Measurements from ENCODE around the gene CYP2R1.

Gene CYP2R1

GRCh38 chr11:14892036-14892556 is at the start of gene CYP2R1:
Gene CYP2R1 (minus strand): TSS chr11:14892231. CDS start chr11:14892205, 26 bp downstream.
- peak within 1 kb of the TSS; percentile 93 for H3K4me3 Mint-ChIP-seq
- H3K9me3 Mint-ChIP-seq = no peaks in the 10 kb centered on the region
- ATAC-seq (peak; percentile 91), DNase-seq (ENCODE audit: low spot score in 2 of 2) (peak; percentile 82 to 95)
- H3K4me1 Mint-ChIP-seq = peaks cover 47% of the 10 kb centered on the region
- H3K27ac Mint-ChIP-seq = peak within 1 kb of the TSS; percentile 99
- peaks cover 13% of the 10 kb centered on the region for H3K36me3 Mint-ChIP-seq

- Mint-ChIP-seq H3K4me3 (no peak overlapping the region), H3K4me1 (no peaks in the 10 kb centered on the region), H3K27ac (no peak overlapping the region), H3K36me3 (no peaks in the 10 kb centered on the region), H3K9me3 (no peaks in the 10 kb centered on the region)
- DNase-seq (ENCODE audit: low spot score in 2 of 2) (no peak), ATAC-seq (no peak)
Measured at GRCh38 chr11:14938936-14939335, 46.9 kb upstream of the CYP2R1 start.

GRCh38 chr11:14934641-14935351 is 42.8 kb upstream of the CYP2R1 start:
- H3K36me3 Mint-ChIP-seq = no peaks in the 10 kb centered on the region
- no peak overlapping the region for H3K27ac Mint-ChIP-seq
- H3K4me1 Mint-ChIP-seq = no peaks in the 10 kb centered on the region
- no peaks in the 10 kb centered on the region for H3K9me3 Mint-ChIP-seq
- no peak for ATAC-seq
- H3K4me3 Mint-ChIP-seq = no peak overlapping the region
- DNase-seq (ENCODE audit: low spot score in 2 of 2) = no peak

- peak; percentile 46 for ATAC-seq
- no peak for DNase-seq (ENCODE audit: low spot score in 2 of 2)
- H3K36me3 Mint-ChIP-seq = no peaks in the 10 kb centered on the region
- no peak overlapping the region for H3K27ac Mint-ChIP-seq
- H3K4me1 Mint-ChIP-seq = no peaks in the 10 kb centered on the region
- no peak overlapping the region for H3K4me3 Mint-ChIP-seq
- peaks cover 3% of the 10 kb centered on the region for H3K9me3 Mint-ChIP-seq
Measured at GRCh38 chr11:14932447-14932846, 40.4 kb upstream of the CYP2R1 start.

GRCh38 chr11:14930369-14930768 is 38.3 kb upstream of the CYP2R1 start:
- no peak for DNase-seq (ENCODE audit: low spot score in 2 of 2)
- no peak overlapping the region for H3K4me3 Mint-ChIP-seq
- H3K36me3 Mint-ChIP-seq = no peaks in the 10 kb centered on the region
- no peak for ATAC-seq
- no peaks in the 10 kb centered on the region for H3K4me1 Mint-ChIP-seq
- H3K27ac Mint-ChIP-seq = no peak overlapping the region
- H3K9me3 Mint-ChIP-seq = peaks cover 3% of the 10 kb centered on the region

- ATAC-seq (no peak), DNase-seq (ENCODE audit: low spot score in 2 of 2) (no peak)
- no peaks in the 10 kb centered on the region for H3K4me1 Mint-ChIP-seq
- no peak overlapping the region for H3K27ac Mint-ChIP-seq
- H3K36me3 Mint-ChIP-seq = no peaks in the 10 kb centered on the region
- peaks cover 3% of the 10 kb centered on the region for H3K9me3 Mint-ChIP-seq
- H3K4me3 Mint-ChIP-seq = no peak overlapping the region
Measured at GRCh38 chr11:14927146-14927545, 35.1 kb upstream of the CYP2R1 start.

- Mint-ChIP-seq H3K36me3 (no peaks in the 10 kb centered on the region), H3K4me1 (no peaks in the 10 kb centered on the region), H3K4me3 (no peak overlapping the region), H3K9me3 (peaks cover 3% of the 10 kb centered on the region), H3K27ac (no peak overlapping the region)
- no peak for DNase-seq (ENCODE audit: low spot score in 2 of 2)
- ATAC-seq = no peak
Measured at GRCh38 chr11:14924318-14924717, 32.3 kb upstream of the CYP2R1 start.

- H3K4me1 Mint-ChIP-seq = no peaks in the 10 kb centered on the region
- H3K36me3 Mint-ChIP-seq = peaks cover 4% of the 10 kb centered on the region
- no peaks in the 10 kb centered on the region for H3K9me3 Mint-ChIP-seq
- no peak overlapping the region for H3K4me3 Mint-ChIP-seq
- no peak overlapping the region for H3K27ac Mint-ChIP-seq
- ATAC-seq (no peak), DNase-seq (ENCODE audit: low spot score in 2 of 2) (no peak)
Measured at GRCh38 chr11:14916403-14916802, 24.4 kb upstream of the CYP2R1 start.

GRCh38 chr11:14914536-14914935 is 22.5 kb upstream of the CYP2R1 start:
- Mint-ChIP-seq H3K36me3 (peaks cover 4% of the 10 kb centered on the region), H3K4me1 (no peaks in the 10 kb centered on the region), H3K4me3 (no peak overlapping the region), H3K27ac (no peak overlapping the region), H3K9me3 (no peaks in the 10 kb centered on the region)
- no peak for ATAC-seq
- DNase-seq (ENCODE audit: low spot score in 2 of 2) = no peak

GRCh38 chr11:14908214-14908880 is 16.3 kb upstream of the CYP2R1 start:
- H3K36me3 Mint-ChIP-seq = peaks cover 22% of the 10 kb centered on the region
- H3K4me1 Mint-ChIP-seq = peaks cover 42% of the 10 kb centered on the region
- peak overlapping the region; percentile 60 for H3K27ac Mint-ChIP-seq
- DNase-seq (ENCODE audit: low spot score in 2 of 2) (no peak), ATAC-seq (peak; percentile 35)
- H3K4me3 Mint-ChIP-seq = no peak overlapping the region
- H3K9me3 Mint-ChIP-seq = no peaks in the 10 kb centered on the region

- ATAC-seq (peak; percentile 78), DNase-seq (ENCODE audit: low spot score in 2 of 2) (peak; percentile 88 to 93)
- Mint-ChIP-seq H3K4me3 (no peak overlapping the region), H3K36me3 (peaks cover 20% of the 10 kb centered on the region), H3K27ac (peak overlapping the region; percentile 60), H3K4me1 (peaks cover 42% of the 10 kb centered on the region), H3K9me3 (no peaks in the 10 kb centered on the region)
Measured at GRCh38 chr11:14907411-14908213, 15.6 kb upstream of the CYP2R1 start.

- H3K9me3 Mint-ChIP-seq = no peaks in the 10 kb centered on the region
- H3K4me1 Mint-ChIP-seq = peaks cover 42% of the 10 kb centered on the region
- peaks cover 17% of the 10 kb centered on the region for H3K36me3 Mint-ChIP-seq
- no peak for ATAC-seq
- peak overlapping the region; percentile 91 for H3K4me3 Mint-ChIP-seq
- DNase-seq (ENCODE audit: low spot score in 2 of 2) = no peak
- no peak overlapping the region for H3K27ac Mint-ChIP-seq
Measured at GRCh38 chr11:14906993-14907392, 15.0 kb upstream of the CYP2R1 start.

GRCh38 chr11:14906578-14906977 is 14.5 kb upstream of the CYP2R1 start:
- ATAC-seq (no peak), DNase-seq (ENCODE audit: low spot score in 2 of 2) (no peak)
- Mint-ChIP-seq H3K27ac (no peak overlapping the region), H3K36me3 (peaks cover 17% of the 10 kb centered on the region), H3K4me3 (peak overlapping the region; percentile 91), H3K9me3 (no peaks in the 10 kb centered on the region), H3K4me1 (peaks cover 42% of the 10 kb centered on the region)

GRCh38 chr11:14905104-14906033 is 13.3 kb upstream of the CYP2R1 start:
- peak; percentile 81 for ATAC-seq
- DNase-seq (ENCODE audit: low spot score in 2 of 2) = peak; percentile 75 to 90
- Mint-ChIP-seq H3K4me3 (peak overlapping the region; percentile 91), H3K27ac (peak overlapping the region; percentile 92), H3K4me1 (peaks cover 42% of the 10 kb centered on the region), H3K9me3 (no peaks in the 10 kb centered on the region), H3K36me3 (peaks cover 17% of the 10 kb centered on the region)

Measured in stimulated activated effector memory CD8-positive, alpha-beta T cell treated with anti-CD3 and anti-CD28 coated beads, Interleukin-12 subunit alpha, Interleukin-12 subunit beta, amount 100 ng/mL, for 72 hours (primary cell).